ENCODE results near the gene SPATA16.
A peak's percentile ranks its signal among the peaks of the same experiment; 100 is the strongest.
"Not testable (repeated sequence)": the region's sequence is repeated elsewhere in the genome, so short reads cannot be mapped to it uniquely, and the experiment has no call there.

SPATA16 gene

DNA sequence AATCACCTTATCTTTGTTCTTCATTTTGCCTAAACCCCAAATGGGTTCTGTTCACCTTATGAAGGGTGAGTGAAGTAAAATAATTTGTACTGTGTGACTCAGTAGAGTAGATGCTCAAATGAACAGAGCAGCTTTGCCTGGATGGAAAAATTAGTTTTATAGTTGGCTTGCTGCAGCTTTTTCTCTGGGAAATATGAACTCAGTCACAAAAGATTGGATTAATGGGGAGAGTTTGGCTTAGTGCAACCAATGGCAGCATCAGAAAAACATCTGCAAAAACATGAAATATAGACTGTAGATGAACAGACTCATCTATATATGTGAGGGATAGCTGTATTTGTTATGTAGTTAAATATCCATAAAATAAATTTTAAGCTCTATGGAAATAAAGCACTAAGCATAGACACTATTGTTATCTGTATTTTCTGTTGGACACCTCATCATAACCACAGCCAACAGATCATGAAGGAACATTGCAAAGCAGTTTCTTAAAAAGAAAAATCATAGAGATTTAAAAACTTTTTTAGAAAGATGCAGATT, 209.2 kb downstream of the SPATA16 start:
- DNase-seq: no peak

DNA sequence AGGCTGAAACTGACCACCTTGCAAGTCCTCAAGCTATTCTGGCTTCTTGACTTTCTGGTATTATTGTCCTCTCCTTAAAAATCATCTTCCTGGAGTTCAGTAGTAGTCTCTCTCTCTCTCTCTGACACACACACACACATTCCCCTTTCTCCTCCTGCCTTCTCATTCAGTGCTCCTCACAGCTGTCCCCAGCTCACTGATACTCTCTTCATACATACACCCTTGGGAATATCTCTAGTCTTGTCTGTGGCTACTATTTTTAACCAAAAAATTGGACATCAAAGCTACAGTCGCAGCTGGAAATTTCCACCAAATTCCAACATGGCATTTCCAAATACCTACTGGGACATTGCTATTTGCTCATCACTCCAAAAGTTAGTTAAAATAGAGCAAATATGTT, 211.6 kb downstream of the SPATA16 start:
- DNase-seq: peak; percentile 25

DNA sequence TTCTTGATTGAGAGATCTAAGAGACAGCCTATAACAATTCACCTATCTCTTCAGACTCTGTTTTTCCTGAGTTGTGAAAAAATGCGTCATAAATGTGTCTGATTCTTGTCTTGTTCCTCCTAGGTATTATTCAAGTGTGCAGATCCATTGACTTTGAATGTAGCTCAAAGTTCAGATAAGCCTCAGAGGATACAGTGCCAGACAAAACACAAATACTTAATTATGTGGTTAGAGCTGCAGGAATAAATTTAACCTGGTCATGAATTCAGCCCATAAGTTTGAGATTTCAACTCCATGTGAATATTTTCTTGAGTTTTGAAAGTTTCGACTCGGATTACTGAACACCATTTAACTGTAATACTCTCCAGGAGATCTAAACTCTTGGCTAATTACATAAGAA, 216.5 kb downstream of the SPATA16 start:
- DNase-seq: no peak

DNA sequence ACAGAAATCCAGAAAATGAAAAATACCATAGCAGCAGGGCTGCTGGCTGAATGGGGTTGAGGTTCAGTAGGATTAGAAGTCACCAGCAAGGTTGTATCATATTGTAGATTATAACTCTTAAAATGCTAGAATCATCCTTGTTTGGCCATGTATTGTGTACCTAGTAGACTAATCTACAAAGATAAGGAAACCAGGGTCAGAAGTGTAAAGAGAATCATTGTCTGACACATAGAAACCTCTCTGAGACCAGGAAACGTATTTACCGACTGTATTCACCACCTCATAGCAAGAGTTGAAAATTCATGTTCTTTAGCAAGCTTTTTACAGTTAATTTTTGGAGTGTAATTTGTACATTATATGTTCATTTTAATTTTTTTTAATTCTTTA, 221.7 kb downstream of the SPATA16 start:
- no peak for DNase-seq

DNA sequence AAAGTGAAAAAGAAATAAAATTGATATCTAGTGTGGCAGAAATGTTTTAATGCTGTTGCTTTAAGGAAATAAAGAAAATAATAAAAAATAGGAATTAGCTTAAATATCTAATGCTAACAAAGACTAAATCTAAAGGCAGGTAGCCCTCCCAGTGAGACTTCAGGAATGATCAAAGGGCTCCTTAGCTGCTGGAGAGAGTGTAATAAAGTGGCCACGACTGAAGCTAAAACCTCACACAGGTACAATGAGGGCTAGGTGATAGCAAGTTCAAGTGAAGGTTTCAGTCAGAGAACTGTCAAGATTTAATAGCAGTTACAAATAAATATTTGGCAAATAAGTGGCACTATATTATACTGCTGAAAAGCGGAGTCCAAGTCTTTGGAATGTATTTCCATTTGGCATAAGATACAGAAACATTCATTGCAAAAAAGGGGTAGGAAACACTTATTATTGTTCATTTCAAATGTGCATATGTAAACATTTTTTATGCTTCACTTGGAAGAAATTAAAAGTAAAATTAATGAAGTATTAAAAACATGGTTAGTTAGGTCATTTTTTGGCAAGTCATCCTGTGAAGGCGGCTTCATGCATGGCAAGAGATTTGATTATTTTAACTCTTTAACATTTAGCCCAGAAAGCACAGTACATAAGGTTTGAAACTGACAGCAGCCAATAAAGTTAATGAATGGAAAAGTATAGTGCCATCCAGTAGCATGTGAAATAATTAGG, 222.3 kb downstream of the SPATA16 start:
- DNase-seq: no peak

DNA sequence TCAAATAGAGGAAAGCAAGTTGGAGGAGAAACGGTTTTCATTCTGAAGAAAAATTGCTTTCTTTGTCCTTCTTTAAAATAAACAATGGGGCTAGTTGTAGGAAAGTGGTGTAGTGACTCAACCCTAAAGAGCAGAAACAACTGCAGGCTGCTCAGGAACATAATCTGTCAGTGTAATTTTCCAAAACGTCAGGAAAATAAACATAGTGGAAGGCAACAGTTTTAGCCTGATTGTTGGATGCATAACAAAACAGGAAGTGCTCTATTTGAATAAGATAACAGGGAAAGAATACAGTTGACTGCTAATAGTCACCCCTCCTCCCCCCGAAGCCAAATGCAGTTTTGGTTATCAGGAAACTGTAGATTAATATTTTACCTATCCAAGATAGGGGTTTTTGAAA, 222.9 kb downstream of the SPATA16 start:
- DNase-seq: no peak

DNA sequence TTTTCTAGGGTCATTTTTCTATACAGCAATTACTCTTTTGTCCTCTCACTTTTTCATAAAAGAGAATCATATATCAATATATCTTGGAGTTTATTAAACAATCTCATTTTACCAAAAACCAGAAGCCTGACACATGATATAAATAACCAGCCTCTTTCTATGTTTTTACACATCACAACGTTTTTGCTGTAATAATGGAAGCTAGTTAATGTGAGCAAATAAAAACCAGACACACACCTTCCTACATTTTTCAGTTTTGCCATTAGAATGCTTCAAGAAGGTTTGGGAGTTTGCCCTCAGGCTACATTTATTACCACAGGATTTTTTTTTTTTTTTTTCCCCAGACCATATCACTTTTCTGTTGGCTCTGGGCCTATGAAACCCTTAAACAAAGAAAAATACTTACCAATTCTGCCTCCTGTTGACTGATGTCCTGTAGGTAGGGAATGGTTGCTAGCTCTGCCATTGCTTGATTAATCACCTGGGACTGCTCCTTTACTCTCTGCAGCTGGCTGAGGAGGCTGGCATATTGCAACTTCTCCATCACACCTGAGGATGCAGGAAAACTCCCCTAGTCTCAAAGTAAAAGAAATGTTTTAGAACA, 225.0 kb downstream of the SPATA16 start:
- peak; percentile 73 for DNase-seq

DNA sequence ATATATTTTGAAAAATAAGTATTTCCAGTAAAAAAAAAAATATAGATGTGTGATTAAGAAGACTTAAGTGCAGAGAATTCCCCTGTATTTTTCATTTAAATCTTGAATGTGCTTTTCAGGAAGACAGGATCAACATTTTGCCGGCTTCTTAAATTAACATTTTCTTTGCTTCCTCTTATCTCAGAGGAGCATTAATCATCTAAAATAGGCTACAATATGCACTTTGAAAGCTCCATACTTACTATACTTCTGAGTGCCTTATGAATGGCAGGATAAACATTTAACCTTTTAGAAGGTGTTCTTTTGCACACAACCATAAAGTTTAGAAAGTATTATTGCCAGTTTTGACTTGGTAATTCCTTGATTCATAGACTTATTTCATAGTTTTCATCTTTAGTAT, 226.2 kb downstream of the SPATA16 start:
- no peak for DNase-seq

DNA sequence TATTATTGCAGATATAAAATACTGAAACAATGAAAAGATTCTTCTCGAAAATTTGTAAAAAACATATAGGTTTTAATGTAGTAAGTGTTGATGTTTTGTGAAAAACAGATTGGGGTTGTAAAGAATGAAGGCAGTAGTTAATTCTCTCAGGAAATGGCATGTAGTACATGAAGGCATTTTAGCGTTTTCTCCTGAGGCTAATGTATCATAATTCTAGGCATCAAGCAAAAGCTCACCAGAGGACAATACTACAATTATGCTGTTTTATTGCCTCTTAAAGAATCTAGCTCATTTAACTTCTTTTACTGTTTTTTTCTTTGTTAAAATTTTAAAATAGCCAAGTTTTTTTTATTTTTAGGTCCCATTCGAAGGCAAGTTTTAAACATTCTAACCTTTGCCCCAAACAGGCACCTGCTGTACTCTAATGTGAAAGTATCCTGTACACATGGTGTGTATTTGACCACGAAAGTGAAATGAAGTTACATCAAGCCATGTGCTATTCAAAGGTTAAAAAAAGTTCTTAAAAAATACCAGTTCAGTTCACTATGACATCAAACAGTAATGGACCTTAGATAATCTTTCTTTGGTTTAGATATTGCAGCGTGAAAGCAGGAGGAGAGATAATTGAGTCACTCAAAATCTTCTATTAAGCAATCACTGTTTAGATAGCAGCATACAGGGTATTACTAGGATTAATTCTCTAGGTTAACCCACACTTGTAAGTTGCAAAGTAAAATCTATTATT, 227.0 kb downstream of the SPATA16 start:
- DNase-seq: no peak

DNA sequence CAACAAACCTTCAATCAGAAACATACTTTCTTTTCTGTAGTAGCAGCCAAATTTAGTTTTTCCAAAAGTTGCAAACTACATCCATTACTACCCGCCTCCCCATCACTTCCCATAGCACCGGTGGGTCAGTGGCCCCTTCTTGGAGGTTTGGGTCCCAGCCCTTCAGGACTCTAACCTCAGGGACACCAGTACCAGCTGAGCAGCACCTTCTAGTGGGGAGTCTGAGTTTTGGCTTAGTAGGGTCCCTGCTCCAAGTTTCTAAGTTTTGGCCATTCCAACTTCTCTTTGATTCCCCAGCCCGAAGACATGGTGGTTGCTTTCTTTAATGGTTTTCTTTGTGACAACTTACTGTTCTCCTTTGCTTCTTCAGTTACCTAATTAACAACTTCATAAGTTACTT, 229.9 kb downstream of the SPATA16 start:
- DNase-seq: no peak

DNA sequence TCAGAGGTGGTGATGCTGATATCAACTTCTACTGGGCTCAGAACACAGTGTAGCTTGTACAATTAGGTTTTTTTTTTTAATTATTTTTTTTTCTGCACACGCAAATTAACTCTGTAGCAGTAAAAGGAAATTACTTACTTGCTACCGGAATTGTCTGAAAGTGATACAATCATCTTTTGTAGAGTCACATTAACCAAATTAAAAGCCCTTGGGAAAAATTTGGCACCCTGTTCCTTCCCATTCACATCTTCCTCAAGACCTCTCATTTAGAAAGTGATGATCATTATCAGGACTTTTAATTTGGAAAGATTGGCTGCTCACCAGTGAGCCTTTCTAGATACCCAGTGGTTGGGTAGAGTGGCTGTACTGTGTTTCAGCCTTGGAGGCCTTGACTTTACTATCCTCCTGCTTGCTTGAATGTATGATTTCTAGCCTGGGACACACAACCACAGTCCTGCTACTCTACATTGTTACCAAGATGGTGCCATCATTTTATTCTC, 232.2 kb downstream of the SPATA16 start:
- DNase-seq: no peak

DNA sequence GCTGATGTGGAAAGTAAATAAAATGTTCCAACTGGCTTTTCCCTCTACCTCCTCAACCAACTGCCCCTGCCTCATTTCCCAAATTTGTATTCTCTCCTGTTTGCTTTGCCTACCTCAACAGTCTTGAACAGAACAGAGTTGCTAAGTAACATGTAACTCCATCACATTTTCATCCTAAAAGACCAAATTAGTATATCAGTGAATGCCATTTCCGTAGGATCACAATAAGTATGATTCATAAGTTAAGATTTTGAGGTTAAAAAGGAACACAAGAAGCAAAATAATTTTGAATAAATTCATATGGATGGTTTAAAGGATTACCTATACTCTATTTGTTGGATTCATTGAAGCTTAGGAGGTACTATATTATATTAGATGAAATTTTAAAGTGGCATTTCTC, 235.6 kb downstream of the SPATA16 start:
- no peak for DNase-seq

DNA sequence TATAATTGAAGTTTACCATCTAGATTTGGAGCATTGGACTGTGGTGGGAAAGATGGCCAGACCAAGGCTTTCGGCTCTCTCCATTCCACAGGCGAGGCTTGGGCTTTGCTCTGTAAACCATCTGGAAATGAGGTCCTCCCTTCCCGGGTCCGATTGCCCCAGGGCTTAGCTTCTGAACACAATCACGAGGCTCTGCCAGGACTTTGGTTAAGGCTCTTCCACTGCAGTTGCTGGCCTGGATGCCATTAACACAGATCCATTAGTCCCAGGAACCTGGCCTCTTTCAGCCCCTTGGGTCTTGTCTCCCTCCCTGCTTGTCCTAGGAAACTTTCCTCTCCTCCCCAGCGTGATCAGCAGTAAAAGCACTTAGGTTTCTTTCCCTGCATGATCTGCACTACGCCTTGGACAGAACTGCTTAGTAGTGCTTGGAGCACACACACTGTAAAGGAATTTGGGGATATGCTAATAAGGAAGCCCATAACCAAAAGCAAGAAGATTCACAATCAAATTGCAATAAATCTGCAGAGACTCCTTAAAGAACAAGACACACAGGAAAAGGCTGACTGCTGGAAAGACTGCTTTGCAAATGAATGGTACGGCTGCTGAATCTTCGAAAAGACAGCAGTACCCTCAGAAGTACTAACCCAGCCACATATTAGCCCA, 236.2 kb downstream of the SPATA16 start:
- no peak for DNase-seq

DNA sequence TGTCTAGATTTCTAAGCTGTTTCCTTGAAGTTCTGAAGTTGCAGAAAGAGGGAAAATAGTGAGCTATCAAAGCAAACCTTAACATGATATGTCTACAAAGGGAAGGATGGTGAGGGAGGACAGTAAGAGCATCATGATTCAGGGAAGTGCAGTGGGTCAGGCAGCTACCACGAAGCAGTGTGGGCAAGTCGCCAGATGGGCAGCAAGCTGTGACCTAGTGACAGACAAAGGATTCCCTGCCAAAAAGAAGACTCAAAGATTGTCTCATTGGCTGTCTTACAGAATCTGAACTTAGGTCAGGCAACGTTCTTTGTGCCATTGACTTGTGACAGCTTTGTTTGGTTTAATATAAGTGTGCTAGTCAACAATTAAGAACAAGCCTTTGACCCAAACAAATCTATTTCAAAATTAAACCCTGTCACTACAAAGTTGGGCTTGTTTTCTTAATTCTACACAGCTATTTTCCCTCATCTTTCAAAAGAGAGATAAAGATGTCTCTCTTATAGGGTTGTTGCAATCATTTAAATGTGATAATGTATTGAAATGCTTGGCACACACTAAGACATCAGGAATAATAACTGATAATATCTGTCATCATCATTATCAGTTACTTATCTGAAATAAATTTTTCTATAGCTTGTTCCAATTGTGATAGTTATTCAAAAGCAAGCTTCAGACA, 237.3 kb downstream of the SPATA16 start:
- no peak for DNase-seq

DNA sequence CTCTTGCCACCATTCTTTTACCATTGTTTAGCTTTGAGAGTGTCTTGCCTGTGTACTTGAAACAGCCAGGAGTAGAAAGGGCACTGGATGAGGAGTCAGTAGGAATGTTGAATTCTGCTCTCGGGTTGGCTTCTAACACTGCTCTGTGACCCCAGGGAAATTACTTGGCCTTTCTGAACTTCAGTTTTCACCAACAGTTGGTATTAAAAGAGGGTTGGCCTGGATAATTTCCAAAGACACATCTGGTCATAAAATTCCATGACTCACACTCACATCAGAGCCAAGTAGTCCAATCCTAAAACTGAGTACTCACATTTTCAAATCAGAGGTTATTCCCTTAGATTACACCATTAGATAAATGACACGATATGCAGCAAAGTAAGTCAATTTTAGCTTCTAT, 248.9 kb downstream of the SPATA16 start:
- DNase-seq: no peak

DNA sequence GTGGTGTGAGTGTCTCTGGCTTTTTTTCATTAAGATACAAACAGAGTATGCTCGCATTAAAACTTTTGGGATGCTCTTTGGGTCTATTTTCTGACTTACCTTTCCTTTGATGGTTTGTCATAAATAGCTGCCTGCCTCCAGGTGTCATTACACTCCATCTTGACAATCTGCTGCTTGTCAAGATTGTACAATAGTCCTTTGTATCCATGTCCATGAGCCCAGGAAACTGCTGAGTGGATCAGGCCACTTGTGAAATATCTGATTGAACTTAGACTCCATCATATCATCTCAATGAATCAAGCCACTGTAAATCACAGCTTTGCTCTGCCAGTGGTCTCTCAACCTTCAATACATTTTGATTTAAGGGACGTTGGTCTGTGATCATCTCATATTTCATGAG, 255.3 kb downstream of the SPATA16 start:
- DNase-seq: no peak

DNA sequence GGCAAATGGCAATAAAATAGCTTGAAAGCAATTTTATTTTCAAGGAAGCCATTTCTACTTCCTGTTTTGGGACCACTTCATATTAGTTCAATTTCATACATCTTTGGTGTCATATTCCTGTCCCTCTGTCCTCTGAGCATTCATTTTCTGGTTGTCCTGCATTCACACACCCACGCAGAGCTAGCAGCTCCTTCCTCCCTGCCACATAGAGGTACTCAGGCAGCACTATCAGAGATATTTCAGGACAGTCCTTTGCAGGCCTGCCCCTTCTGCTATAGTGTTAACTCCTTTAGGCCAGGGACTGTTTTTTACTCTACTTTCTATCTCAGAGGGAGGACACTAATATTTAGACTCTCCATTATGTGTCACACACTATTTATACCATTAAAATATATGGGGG, 258.5 kb downstream of the SPATA16 start:
- no peak for DNase-seq

DNA sequence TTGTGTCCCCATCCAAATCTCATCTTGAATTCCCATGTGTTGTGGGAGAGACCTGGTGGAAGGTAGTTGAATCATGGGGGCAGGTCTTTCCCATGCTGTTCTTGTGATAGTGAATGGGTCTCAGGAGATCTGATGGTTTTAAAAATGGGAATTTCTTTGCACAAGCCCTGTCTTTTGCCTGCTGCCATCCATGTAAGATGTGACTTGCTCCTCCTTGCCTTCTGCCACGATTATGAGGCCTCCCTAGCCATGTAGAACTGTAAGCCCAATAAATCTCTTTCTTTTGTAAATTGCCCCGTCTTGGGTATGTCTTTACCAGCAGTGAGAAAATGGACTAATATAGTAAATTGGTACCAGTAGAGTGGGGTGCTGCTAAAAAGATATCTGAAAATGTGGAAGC, 261.7 kb downstream of the SPATA16 start:
- DNase-seq: not testable (repeated sequence)

DNA sequence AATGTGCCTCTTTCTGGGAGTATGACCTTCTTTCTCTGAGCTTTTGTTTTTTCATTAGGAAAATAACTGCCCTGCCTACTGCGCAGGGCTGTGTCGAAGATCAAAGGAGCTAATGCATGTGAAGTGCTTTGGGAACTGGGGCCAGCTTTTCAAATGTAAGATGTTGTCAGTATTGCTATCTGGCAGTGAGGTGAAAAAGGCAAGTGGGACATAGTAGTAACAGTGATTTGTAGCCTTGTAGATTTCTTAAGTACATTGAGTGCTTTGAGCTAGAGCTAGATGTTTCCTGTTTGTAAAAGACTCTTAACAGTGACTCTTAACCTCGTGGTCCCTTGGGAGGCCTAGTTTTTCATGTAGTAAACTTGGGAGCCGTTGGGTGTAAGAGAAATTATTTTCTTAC, 264.0 kb downstream of the SPATA16 start:
- DNase-seq: peak; percentile 14

DNA sequence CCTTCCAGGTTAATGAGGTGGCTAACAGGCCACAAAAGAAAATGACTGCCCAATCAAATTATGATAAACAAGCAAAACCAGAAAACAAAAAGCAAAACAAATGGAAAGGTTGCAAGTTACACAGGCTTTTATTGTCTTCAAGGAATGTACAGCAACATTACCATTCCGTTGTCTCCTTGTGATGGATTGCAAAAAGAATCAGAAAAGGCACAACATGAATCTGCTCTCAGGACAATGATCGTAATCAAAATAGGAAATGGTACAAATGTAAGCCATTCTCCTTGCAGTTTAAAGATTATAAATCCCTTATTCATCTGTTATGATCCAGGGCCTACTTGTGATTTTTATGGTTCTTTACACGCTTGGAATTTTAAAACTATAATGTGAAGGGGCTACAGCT, 264.7 kb downstream of the SPATA16 start:
- DNase-seq: no peak

DNA sequence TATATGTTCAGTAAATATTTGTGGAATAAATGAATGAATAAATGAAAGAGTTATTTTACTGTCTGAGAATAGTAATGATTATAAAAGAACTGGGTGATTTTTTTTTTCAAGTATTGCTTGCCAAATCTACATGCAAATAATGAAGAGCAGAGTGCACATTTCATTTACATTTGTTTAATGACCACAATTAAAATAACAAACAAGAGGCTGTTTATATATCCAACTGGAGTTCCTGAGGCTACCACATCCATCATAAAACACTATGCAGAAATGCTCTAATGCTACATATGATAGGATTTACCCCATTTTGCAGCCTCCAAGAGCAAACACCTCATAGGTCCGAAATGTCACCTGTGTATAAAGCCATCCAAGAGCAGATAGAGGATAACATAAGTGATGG, 266.0 kb downstream of the SPATA16 start:
- DNase-seq: no peak

DNA sequence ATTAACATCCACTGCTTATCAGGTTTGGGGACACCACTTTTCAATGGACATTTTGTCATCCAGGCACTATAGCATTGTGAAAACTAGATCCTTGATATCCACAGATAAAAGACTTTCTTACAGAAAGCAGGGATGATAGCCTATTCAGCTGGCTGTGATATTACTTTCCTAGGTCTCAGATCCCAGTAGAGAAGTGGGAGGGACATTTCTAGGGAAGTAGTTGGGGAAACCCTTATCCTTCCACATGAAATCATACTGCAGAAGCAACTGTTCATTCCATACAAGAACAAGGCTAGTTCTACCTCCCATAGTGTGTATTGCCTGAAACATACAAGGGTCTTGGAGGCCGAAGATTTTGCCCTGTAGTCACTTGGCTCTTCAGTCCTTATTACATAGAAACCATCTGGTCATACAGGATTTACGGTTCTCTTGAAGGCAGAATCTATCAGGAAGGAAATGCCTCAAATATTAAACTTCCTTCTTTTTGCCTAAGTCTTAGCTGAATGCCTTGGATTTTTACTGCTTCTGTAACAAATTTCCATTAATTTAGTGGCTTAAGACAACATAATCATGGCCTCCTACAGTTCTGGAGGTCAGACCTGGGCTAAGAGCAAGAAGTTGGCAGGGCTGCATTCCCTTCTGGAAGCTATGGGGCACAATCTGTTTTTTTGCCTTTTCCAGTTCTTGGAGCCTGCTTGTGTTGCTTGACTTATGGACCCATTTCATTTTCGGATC, 271.1 kb downstream of the SPATA16 start:
- DNase-seq: no peak

Data from NCI-H2171 treated with DMSO at 0.1 percent for 48 hours (cell line).